Measurements from ENCODE around the gene PANX3.

GRCh38 chr11:124612045-124612444 is 817 bp downstream of the PANX3 start:
- TF ChIP-seq GATA2 (IDR thresholded peaks at IDR 0.05; ENCODE audit: low read depth, low read length) = no peak
- no peak for TF ChIP-seq GATA3 (IDR thresholded peaks at IDR 0.05; ENCODE audit: low read depth, low read length)
